Measurements from ENCODE around the gene ADCK2.
"Not testable (repeated sequence)": the region's sequence is repeated elsewhere in the genome, so short reads cannot be mapped to it uniquely, and the experiment has no call there.

ADCK2 gene
- 14.6 to 103 (median 51.1) reads per million in 17 experiments for total RNA-seq

DNA sequence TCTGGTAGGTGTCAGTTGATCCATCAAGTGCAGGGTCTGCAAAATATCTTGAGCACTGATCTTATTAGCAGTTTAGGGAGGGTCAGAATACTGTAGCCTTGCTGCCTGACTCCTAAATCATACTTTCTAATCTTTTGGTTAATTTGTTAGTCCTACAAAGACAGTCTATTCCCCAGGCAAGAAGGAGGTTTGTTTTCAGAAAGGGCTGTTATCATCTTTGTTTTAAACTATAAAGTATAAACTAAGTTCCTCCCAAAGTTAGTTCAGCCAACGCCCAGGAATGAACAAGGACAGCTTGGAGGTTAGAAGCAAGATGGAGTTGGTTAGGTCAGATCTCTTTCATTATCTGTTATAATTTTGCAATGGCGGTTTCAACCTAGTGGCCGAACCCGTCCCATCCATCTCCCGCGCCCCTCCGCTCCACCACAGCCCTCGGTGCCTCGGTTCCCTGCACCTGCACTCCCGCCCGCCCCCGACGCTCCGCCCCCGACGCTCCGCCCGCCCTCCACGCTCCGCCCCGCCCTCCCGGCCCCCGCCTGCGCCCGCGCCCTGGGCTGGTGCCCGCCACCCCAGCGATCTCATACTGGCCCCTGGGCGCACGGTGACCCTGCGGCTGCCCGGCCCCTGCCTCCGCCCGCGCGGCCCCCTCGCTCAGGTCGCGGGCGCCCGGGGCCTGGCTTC is at the start of gene ADCK2:
Gene ADCK2, plus strand, starts transcription at position 564 of the 681 bp plus-strand sequence. CDS start 386 bp downstream, outside the sequence.
- DNase-seq: peak in 2 of 4 experiments; percentile 77 to 78

DNA sequence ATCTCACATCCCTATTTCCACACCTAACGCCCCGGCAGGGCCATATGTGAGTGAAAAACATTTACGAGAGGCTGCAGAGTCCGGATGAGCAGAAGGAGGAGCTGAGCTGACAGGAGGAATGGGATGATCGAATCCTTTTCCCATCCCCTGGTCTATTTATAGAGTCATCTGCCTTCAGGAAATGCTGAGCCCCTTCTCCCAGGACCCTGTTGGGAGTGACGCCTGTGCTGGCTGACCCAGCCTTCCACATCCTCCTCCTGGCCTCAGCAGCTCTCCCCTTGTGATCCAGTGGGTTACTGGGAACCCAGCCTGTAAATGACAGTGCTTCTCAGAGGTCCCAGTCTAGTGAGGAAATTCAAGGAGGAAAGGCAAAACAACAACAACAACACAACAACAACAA is 48.8 kb upstream of the ADCK2 start:
- no peak for DNase-seq

DNA sequence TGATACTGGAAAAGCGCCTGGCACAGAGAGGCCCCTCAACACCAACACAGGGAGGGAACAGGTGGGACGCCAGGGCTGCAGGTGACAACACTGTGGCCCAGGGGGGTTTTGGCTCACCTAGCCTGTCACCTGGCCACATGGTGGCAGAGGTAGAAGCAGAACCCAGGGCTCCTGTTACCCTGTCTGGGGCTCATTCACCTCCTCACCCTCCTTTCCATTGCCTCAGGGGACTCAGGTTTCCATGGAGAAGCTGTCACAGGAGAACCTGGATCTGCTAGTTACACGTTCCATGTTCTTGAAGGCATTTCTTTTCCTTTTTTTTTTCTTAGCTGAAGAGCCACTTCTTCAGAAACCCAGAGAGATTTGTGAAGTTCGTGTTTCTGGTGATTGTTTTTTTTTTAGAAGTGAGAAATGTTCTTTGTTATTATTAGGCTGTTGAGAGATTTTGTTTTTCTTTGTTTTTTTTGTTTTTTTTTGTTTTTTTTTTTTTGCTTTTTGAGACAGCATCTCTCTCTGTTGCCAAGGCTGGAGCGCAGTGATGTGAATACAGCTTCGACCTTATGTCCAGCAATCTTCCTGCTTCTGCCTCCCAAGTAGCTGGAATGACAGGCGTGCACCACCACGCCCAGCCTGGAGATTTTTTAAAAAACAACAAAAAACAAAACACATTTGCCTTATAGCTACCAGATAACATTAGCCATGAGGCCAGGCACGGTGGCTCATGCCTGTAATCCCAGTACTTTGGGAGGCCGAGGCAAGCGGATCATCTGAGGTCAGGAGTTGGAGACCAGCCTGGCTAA is 48.2 kb upstream of the ADCK2 start:
- DNase-seq: no peak

GRCh38 chr7:140625192-140625558 is 47.6 kb upstream of the ADCK2 start:
- not testable (repeated sequence) for DNase-seq

GRCh38 chr7:140625908-140626868 is 46.6 kb upstream of the ADCK2 start:
- no peak for DNase-seq

DNA sequence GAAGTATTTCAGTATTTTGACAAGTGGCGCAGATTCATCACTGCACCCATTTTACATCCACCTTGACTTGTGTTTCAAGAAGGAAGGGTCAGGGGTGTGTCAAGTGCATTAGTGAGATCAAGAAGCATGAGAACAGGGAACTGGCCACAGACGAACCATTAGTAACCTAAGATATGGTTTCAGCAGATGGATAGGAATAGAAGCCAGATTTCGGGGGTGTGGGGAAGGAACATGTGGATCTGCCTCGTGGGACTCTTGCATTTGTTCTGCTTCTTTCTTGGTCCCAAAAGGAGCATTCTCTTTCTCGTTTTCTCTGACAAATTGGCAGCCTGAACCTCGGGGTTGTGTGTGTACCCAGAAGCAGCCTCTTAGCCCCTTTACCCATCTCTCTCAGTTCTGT is 41.7 kb upstream of the ADCK2 start:
- DNase-seq: peak in 1 of 4 experiments; percentile 24

- DNase-seq: peak in 1 of 4 experiments; percentile 24
Measured at GRCh38 chr7:140631602-140632001, 41.1 kb upstream of the ADCK2 start.

GRCh38 chr7:140635345-140635744 is 37.4 kb upstream of the ADCK2 start:
- no peak for DNase-seq

GRCh38 chr7:140635816-140636215 is 36.9 kb upstream of the ADCK2 start:
- no peak for DNase-seq

GRCh38 chr7:140637400-140637799 is 35.3 kb upstream of the ADCK2 start:
- peak in 1 of 4 experiments; percentile 13 for DNase-seq

DNA sequence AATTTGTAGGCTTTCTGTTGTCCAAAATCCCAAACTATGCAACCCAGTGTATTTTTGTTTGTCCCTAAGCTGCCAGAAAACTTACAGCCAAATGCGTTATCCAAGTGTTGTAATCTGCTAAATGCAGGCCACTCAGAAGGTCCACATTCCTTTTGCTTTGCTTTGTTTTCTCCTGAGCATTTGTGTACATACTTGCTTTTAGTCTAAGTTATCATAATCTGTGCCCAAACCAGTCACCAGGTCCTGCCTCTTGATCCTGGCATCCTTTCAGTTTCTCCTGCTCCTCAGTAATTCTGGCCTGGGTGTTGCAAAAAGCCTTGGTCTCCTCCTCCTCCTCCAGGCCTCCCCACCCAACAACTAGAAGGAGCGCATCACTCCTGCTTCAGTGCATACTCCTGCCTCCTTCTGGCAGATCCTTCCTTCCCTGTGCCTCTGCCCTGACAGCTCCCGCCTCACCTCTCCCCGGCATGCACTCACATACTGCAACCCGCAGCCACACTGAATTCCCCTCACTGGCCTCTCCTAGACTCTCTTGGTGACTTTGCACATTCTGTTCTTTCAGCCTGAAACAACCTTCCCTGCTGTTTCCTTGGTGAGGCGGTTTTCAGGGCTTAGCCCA is 34.5 kb upstream of the ADCK2 start:
- DNase-seq: no peak

DNA sequence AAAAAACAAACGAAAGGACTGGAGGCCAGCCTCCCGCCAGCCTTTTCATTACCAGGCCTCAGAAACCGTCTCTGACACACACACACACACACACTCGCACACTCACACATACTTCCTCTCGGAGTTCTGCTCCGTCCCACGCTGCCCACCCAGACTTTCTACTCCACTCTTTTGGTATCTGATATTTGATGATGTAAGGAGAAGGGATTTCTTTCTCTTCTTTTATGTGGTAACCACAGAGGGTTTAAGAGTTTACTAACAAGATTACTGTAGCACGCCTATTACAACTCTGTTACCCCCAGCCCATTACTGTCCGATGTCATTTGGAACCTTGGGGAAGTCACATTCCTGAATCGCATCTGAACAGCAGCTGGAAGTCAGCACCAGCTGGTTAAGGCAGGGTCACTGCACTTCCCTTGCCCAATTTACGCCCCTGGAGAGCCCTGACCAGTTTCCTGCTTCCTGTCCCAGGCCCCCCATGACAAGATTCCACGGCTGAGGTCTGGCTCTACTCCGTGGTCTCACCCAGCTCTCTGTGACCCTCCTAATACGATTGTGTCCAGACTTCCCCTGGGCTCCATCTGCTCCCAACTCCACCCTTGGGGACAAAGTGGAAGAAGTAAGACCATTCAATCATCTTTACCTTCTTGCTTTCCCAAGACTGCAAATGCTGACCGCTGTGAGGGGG is 33.2 kb upstream of the ADCK2 start:
- peak; percentile 71 to 83 (median 80) for DNase-seq

DNA sequence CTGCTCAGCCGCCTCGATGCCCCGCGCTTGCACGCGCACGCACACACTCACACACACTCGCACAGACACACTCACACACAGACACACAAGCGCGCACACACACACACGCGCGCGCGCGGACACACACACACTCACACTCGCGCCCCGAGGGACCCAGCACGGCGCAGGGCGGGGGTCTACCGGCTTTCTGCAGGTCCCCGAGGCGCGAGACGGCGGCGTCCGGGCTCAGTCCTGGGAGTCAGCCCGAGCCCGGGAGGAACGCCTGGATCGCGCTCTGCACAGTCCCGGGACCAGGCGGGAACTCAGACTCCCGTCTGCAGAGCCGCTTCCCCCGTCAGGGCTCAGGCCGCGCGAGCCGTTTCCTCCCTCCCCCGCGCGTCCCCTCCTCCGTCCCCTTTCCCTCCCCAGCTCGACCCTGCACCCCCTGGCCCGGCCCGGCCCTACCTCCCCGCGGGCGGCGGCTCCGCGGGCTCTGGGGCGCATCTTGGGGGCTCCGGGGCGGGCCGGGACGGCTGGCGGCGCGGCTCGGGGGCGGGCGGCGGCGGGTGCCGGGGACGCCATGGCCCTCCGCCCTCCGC is 32.6 kb upstream of the ADCK2 start:
- DNase-seq: peak in 3 of 4 experiments; percentile 42 to 66 (median 57)

- DNase-seq: peak in 1 of 4 experiments; percentile 47
Measured at GRCh38 chr7:140640727-140641523, 31.8 kb upstream of the ADCK2 start, which contains the start of gene DENND2A. DENND2A (minus strand) TSS chr7:140640813; CDS start chr7:140602397, 38,416 bp downstream.

DNA sequence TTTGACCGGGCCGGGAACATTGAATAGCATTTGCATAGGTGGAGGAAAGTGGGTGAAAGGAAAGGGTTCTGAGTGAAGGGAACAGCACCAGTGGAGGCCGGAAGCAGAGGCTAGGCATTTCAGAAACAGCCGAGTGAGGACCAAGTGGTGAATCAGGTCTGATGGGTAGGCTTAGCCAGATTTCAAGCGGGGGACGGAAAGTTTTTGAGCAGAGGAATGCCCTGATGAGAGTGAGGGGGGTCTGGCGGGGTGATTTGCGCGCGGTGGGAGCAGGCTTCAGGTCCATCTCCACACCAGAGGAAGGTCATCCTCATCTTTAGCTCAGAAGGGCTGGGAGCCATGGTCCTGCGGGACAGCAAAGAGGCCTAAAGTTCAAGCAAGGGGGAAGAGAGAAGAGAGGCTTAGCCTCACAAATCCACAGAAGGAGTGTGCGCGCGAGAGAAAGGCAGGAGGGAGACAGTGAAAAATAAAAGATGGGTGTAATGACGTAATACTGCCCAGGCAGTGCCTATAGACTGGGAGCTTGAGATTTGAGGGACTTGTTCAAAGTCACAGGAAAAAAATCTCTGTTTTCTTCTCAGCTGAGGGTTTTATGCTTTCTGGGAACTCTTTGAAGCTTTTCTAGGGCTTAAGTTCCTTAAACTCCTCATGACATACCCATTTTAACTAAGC is 31.1 kb upstream of the ADCK2 start:
- DNase-seq: peak in 2 of 4 experiments; percentile 34 to 58

DNA sequence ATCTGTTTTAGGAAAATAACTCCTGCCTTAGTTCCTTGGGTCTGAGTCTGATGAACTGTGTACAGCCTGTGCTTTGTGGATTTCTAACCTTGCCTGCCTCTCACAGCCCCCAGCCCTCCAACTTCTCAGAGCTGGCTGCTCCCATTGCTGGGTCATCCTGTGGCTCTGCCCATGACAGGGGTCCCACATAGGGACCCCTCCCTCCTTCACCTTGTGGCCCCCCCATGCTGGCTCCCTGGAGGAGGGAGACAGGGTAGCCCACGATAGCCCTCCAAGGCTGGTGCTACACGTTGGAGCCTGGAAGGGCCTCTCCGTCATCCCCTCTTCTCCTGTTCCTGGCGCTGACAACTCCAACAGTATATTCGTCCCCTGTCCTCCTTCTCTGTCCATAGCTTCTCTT is 29.3 kb upstream of the ADCK2 start:
- DNase-seq: no peak

- not testable (repeated sequence) for DNase-seq
Measured at GRCh38 chr7:140644761-140645160, 28.0 kb upstream of the ADCK2 start.

- peak in 3 of 4 experiments; percentile 33 to 55 (median 41) for DNase-seq
Measured at GRCh38 chr7:140645166-140645900, 27.4 kb upstream of the ADCK2 start.

Measured in suppressor macrophage (primary cell).